Mesenteric fat pad (tissue), 1 donor: ENCODE data around the gene SIM2. TPM values are rescaled to one million over a fixed set of nuclear protein-coding genes. Genes with fewer than 3 reads are reported as not detected.
"Not testable (repeated sequence)": the region's sequence is repeated elsewhere in the genome, so short reads cannot be mapped to it uniquely, and the experiment has no call there.

Source experiments
- DNase-seq: peaks from one replicate; pipeline ENCODE4 v3.0.0-alpha.2; 2020; ENCODE audit warnings: low spot score
- long read RNA-seq: library from polyadenylated mRNA; unstranded; transcript quantifications from one replicate; pipeline ENCODE4 v2.0.0, GENCODE V29; 2020
- total RNA-seq: library from RNA; stranded (reverse); fragmentation: NEBNext Ultra II Directional; extraction: Animal tissue kit (Norgen Biotek cat#: 25700); gene quantifications from one replicate; pipeline ENCODE4 v1.2.1, GENCODE V29; 2021
- donor health status: DM: yes; HTN: yes; CAD: no.

The SIM2 gene, protein sequence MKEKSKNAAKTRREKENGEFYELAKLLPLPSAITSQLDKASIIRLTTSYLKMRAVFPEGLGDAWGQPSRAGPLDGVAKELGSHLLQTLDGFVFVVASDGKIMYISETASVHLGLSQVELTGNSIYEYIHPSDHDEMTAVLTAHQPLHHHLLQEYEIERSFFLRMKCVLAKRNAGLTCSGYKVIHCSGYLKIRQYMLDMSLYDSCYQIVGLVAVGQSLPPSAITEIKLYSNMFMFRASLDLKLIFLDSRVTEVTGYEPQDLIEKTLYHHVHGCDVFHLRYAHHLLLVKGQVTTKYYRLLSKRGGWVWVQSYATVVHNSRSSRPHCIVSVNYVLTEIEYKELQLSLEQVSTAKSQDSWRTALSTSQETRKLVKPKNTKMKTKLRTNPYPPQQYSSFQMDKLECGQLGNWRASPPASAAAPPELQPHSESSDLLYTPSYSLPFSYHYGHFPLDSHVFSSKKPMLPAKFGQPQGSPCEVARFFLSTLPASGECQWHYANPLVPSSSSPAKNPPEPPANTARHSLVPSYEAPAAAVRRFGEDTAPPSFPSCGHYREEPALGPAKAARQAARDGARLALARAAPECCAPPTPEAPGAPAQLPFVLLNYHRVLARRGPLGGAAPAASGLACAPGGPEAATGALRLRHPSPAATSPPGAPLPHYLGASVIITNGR
- total RNA-seq = not detected
- long read RNA-seq = 0 reads

DNA sequence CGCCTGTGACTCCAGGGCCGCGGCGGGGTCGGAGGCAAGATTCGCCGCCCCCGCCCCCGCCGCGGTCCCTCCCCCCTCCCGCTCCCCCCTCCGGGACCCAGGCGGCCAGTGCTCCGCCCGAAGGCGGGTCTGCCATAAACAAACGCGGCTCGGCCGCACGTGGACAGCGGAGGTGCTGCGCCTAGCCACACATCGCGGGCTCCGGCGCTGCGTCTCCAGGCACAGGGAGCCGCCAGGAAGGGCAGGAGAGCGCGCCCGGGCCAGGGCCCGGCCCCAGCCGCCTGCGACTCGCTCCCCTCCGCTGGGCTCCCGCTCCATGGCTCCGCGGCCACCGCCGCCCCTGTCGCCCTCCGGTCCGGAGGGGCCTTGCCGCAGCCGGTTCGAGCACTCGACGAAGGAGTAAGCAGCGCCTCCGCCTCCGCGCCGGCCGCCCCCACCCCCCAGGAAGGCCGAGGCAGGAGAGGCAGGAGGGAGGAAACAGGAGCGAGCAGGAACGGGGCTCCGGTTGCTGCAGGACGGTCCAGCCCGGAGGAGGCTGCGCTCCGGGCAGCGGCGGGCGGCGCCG lies at the start of gene SIM2:
Gene SIM2, plus strand, starts transcription at position 135 of the 565 bp plus-strand sequence. CDS start 632 bp downstream, outside the sequence.
- DNase-seq = peak; percentile 86

DNA sequence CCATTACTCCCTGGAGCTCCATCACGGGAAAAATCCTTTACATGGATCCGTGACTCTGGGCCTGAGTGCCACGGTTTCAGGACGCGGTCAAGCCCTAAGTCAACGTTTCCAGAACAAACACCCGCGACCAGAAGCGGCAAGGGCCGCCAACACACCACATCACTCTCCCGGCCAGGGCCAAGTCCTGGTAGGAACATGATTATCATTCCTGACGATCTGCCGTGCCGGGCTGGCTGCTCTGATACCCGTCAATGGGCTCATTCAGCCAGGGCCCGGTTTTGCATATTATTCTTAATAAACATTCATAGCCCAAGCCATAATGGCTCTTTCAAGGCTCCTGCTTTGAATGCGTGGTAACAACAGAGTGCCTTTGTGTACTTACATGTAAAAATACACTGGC lies 44.6 kb upstream of the SIM2 start:
- peak; percentile 81 for DNase-seq

DNA sequence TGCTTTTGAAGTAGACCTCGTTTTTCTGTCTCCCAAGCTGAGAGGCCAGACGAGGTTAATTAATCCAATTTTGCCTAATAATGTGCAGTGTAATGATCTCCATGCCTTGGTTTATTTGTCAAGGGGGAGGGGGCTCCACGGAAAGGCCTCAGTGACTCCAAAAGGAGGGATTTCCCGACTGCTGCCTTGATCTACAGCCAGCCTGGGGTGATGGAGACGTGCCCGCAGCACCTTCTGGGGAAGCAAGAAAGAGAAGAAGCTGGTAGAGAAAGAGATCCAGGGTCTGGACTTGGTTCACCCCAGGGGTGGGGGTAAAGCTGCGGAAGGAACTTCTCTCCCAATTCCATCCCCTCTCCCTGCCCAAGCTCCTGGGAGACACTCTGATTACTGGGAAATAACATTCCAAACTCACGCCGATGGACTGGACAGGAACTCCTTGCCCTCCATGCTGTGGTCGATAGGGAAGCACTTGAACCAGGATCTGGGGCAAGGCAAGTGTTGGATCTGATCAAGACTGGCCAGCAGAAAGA lies 44.1 kb upstream of the SIM2 start:
- DNase-seq = peak; percentile 59

DNA sequence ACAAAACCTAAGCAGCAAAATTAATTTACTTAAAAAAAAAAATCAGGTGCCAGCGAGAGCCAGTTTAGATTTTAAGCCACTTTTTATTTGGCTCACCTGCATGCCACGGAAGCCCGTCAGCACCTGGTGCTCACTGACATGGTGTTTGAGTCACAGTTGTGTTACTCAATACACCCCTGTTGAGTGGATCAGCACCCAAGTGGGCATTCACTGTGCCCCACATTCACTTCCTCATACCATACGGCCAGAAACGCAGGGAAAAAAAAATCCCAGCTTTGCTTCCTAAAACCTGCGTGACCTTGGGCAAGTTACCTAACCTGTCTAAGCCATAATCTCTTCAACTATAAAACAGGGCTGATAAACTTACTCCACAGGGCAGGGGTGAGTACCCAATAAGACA lies 42.8 kb upstream of the SIM2 start:
- peak; percentile 30 for DNase-seq

DNA sequence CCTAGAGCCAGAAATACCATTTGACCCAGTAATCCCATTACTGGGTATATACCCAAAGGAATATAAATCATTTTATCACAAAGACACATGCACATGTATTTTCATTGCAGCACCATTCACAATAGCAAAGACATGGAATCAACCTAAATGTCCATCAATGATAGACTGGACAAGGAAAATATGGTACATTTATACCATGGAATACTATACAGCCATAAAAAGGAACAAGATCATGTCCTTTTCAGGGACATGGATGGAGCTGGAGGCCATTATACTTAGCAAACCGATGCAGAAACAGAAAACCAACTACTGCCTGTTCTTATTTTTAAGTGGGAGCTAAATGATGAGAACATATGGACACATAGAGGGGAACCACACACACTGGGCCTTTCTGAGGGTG lies 41.6 kb upstream of the SIM2 start:
- not testable (repeated sequence) for DNase-seq

DNA sequence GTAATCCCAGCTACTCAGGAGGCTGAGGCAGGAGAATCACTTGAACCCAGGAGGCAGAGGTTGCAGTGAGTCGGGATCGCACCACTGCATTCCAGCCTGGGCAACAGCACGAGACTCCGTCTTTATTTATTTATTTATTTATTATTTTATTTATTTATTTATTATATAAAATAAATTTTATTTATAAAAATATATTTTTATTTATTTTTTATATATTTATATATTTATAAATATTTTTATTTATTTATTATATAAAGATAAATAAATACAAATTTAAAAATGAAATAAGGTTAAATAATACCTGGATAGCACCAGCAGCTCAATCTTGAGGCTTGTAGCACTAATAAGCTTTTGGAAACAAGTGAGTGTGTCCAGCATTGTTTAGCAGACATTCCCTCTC lies 40.9 kb upstream of the SIM2 start:
- DNase-seq = no peak

DNA sequence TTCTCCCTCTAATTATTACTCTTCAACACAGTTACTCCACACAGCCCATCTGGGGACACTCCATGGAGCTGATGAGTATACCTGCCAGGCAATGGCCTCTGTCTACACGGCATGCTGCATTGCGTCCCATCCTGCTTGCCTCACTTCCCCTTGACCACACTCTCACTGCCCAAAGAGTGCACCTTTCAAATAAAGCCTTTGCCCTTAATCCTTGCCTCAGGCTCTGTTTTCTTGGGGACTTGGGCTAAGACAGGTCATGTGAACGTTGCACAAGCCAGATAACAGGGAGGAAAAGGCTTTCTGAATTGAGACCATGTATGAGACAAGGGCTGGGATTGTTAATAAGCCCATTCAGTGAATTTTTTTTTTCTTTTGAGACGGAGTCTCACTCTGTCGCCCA lies 40.0 kb upstream of the SIM2 start:
- no peak for DNase-seq

DNA sequence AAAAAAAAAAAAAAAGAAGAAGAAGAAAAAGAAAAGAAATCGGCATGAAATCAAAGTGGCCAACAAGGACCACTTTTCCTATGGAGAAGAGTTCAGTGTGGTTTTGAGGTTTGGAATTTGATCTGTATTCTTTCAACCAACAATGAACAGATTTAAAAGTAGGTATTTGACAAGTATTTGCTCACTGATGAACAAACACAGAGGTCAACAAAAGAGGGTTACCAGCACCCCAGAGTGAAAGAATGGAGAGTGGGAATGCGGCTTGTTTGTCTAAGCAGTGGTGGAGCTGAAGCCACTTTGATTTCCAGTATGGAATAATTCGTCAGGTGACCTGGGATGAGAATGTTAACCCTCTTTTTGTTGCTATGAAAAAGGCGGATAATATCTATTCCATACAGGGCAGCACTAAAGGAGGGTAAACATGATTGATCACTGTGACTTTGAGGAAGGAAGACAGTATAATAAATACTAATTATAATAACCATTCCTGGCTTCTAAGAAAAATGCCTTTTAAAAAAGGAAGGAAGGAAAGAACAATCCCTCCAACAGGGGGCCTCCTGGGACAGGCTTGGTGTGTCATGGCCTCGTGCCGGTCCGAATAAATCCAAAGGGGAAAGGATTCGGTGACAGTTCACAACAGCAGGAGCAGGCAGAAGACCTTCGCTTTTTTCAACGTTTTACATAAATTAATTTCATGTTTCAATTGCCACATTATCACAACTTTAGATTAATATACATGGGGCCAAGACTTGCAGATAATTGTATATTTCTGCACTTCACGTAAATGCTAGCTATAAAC lies 37.2 kb upstream of the SIM2 start:
- DNase-seq = peak; percentile 4

DNA sequence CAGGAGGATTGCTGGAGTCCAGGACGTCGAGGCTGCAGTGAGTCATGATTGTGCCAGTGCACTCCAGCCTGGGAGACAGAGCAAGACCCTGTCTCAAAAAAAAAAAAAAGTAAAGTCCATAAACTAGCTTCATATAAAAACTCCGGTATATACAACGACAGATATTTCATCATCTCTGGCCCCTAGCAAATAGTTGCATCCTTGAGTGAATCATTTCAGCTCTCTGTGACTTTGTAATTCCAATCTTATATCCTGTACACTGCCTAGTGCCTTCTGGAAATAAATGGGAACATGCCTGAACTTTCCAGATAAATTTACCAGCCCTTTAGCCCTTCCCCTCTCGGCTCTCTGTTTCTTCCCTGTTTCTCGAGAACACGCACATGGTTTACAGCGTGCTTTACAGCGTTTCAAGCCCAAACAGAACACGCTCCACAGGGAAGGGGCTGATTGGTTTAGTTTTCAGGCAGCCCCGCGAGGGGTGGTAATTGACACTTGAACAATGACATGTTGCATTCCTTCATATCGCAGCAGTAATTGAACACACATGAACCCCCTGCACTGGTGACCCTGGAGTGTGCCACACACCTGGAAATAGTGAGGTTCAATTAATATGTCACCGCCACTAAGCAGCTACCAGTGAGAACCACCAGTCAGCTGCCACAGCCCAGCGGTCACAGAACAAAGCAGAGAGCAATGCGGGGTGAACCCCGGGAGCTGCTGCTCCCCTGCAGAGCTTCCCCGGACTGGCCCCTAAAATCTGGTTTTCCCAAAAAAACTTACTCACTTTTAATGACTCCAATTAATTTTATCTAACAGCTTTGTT lies 35.7 kb upstream of the SIM2 start:
- peak; percentile 33 for DNase-seq

DNA sequence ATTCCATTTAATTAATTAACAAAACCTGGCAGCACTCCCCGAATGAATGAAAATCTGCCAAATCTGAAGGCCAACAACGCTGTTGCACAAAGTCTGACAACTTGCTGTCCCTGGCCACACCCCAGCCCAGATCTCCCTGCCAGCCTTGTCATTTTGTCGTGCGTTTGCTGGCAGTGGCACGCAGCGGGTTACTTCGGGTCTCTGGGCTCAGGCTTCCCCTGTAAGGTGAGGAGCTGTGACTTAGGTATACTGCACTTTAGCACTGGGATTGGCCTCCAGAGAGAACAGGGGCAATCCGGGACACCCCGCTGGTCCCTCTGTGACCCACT lies 34.3 kb upstream of the SIM2 start:
- DNase-seq = peak; percentile 43

DNA sequence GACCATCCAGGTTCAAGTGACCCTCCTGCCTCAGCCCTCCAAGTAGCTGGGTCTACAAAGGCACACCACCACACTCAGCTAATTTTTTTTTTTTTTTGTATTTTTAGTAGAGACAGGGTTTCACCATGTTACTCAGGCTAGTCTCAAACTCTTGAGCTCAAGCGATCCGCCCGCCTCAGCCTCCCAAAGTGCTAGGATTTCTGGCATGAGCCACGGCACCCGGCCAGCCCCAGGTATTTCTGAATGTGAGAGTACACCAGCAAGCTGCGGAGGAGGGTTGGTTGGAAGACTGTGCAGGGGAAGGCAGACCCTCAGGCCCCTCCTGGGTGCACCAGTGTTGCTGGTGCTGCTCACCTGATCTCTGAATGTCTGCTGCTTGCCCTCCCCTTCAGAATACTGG lies 33.1 kb upstream of the SIM2 start:
- peak; percentile 82 for DNase-seq

DNA sequence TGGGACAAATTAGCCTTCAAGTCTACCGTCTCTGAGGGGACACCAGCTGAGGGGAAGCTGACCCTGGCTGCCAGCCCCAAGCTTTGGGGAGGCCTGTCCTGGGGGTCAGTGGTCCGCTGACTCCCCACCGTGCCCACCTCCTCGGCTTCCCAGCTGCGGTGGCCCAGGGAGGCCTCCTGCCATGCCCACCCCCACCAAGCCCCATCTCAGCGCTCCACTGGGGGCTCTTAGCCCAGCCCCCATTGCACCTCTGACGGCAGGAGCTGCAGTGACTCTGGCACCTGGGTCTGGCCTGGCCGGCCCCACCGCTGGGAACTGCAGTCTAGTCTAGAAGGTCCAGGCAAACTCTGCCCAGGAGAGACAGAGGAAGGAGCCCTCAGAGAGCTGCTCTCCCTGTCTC lies 30.2 kb upstream of the SIM2 start:
- DNase-seq = no peak

DNA sequence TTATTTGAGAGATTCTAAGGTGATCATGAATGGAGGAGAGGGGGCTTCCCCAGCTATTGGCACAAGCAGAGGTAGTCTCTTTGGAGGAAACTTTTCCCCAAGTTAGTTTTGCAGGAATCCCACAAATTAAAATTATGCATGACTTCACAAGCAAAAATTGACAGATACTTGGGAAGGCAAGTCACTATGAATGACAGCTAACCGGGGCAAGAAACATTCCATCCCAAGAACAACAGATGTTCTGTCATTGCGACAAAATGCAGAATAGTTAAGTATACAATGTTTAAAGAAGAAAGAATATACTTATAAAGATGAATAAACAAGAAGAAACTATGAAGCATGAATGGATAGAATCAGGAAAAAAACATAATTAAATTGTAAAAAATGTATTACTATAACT lies 27.1 kb upstream of the SIM2 start:
- DNase-seq = no peak

DNA sequence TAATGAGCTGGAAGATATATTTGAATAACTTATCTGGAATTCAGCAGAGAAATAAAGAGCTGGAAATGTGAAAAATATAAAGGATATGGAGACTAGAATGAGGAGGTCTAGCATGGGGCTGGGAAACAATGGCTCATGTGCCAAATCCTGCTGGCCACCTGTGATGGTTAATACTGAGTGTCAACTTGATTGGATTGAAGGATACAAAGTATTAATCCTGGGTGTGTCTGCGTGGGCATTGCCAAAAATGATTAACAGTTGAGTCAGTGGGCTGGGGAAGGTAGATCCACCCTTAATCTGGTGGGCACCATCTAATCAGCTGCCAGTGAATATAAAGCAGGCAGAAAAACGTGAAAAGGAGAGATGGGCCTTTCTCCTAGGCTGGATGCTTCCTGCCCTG lies 26.6 kb upstream of the SIM2 start:
- not testable (repeated sequence) for DNase-seq

DNA sequence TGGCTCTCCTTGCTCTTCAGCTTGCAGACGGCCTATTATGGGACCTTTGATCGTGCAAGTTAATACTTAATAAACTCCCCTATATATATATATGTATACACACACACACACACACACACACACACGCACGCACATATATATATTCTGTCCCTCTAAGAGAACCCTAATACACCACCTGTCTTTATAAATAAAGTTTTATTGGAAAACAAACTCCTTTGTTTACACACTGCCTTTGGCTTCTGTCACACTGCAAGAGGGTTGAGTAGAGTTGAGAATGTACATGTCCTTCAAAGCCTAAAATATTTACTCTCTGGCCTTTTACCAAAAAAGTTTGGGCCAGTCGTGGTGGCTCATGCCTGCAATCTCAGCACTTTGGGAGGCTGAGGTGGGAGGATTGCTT lies 26.2 kb upstream of the SIM2 start:
- no peak for DNase-seq

DNA sequence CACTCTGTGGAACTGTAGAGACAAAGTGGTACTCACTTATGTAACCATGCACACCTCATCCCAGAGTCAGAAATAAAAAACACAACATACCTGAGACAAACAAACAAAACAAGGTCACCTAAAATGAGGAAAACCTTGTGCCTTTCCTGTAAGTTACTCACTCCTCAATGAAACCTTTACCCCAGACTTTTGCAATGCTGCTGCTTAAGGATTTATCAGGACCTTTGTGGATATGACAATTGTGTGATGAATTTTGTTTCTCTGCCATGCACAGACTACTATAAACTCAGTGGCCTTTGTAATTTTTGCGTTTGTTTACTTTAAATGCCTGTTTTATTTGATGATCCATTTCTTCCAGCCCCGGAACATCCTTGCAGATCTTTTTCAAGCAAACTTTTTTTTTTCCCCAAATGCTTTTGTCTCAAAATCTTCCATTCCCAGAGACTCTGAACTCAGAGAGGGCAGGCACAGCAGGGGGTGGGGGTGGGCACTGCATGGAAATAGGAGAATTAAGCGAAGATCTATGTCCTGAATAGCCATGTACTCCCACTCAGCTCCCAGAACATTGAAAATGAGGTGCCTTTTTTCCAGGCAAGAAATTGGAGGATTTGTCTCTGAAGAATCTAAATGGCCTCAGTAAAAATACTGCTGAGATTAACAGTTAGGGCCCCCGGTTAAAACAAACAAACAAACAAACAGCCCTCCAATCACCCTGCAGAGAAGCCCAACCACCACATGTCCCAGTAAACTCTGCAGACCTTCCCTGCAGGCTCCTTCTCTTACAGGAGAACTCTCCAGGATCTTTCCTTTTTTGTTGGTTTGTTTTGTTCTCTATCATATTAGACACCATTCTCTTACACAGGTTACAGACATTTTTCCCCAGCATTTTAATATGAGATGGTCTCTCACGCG lies 22.6 kb upstream of the SIM2 start:
- DNase-seq = no peak

DNA sequence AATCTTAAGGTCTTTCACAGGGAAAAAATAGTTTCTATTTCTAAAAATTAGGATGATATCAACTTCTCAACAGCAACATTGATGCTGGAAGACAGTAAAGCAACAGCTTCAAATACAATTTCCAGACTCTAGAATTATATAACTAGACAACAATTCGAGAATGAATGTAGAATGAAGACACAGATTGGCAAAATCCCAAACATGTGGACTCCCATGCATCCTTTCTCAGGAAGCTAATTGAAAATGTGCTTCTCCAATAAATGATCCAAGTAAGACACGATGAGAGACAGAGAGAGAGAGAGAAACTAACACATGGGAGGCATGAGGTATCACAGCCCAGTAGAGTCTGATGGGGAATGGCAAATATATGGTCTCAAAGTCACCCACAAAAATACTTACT lies 21.5 kb upstream of the SIM2 start:
- no peak for DNase-seq

DNA sequence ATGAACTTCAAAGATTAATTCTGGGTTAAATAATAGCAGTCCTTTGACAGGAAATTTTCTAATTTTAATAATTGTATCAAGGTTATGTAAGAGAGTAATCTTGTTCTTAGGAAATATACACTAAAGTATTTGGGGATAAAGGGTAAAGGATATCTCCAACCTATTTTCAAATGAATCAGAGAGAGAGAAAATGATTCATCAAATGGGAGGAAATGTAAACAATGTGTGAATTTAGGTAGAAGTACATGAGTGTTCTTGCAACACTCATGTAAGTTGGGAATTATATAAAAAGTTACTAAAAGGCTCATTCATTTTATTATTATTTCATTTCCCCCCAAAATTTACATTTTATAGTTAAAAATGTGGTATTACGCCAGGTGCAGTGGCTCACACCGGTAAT lies 20.4 kb upstream of the SIM2 start:
- no peak for DNase-seq

DNA sequence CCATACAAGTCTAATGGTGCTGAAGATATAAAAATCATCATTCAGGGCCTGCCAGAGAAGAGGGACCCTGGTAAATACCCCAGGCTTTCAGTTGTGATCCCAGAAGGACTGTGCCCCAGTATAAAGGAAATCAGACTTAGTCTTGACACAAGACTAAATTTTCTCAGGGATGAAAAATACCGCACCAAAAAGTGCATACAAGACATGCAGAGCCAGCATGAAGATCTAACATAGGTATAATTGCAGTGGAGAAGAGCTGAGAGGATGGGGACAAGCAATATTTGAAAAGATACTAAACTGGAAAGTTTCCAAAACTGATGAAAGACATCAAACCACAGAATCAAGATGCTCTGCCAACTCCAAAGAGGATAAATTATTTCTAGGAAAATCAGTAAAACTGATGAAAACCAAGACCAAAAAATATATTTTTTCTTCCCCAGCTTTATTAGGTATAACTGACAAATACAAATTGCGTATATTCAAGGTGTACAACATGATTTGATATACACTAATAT lies 17.7 kb upstream of the SIM2 start:
- DNase-seq = no peak
